ENCODE results near the gene ZNF438.

ZNF438 gene

DNA sequence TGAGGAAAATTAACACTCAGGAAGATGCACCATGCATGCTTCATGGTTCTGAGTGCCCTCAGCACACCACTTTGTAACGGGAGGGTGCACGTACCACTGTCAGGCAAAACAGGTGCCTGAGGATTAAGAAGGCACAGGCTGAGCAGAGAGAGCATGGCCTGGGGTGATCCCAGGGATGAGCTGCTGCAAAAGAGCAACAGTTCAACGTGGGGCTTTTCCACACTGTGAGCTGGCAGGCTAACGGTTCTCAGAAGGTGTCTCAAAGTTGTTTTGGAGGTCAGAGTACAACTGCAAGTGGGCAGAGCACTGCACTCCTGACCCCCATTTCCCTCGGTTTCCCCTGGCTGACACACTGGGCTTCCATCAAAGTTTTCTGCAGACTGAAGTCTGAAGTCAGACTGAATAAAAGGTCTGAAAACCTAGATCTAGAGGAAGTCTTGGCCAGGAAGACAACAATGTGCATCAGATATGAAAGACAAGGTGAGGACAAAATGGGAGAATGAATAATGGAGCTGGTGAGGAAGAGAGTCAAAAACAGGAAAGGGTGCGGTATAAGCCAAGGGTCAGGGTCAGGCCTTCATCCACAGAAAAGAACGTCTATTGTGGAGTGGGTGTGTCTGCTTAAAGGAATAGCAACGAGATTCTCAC is 20.5 kb downstream of the ZNF438 start:
- DNase-seq = no peak

DNA sequence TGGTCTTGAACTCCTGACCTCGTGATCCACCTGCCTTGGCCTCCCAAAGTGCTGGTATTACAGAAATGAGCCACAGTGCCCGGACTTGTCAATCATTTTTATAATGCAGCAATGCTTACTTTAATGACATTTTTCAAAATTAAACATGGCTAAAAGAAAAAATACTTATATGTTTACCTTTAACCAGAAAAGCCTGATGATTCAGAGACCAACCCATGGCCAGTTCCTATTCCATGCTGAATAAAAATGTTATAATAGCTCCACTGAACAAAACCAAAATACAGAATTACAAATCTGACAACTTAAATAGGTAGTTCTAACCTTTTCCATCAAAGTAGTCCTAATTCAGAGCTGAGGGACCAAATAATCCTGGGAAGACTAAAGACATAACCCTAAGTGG is 21.6 kb downstream of the ZNF438 start:
- no peak for DNase-seq

DNA sequence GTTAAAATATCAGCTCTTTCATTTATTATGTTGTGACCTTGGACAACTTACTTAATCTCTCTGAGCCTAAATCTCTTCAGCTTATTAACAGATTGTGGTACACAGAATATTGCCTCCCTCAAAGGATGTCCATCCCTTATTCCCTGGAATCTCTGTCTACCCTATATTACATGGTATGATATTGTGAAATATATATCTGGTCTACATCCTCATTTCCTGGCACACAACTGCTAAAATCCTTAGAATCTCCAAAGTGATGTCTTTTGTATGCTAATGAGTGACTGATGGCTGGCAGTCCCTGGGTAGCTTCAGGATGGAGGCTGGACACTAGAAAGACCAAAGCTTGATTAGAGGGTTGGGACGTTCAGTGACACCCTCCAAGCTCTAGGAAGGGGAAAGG is 25.8 kb downstream of the ZNF438 start:
- DNase-seq = no peak

DNA sequence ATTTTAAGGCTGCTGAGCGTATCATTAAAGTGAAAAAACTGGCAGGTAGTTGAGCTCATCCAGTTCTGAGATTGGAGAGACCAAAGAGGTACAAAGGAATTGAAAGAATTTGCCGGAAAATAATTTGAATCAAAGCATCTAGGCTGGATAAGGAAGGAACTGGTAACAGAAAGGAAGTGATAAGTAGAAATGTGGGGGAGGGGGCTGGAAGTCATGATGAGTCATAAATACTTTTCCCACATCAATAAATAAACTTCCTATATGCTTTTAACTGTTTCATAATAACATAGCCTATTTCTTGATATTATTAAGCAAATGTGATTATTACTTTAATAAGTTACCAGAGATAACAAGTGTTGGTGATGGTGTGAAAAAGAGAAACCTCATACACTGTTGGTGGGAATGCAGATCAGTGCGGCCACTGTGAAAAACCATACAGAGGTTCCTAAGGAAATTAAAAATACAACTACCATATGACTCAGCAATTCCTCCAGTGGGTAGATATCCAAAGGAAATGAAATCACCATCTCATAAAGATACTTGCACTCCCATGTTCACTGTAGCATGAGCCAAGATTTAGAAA is 27.0 kb downstream of the ZNF438 start:
- no peak for DNase-seq

DNA sequence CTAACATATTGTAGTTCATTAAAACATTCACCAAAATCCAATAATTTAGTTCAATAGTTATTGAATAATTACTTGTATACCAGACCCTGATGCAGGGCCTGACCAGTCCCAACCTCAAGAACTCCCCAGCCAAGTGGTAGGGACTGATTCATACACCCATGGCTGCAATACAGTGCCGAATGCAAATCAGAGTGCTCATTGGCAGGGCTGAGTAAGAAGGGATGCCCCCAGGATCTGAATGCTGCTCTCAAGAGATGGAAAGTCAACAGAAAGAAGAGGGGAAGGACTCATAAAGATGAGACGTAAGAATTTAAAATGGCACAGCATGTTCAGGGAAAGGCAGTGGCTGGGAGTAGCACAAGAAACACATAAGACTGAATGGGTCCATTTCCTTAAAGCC is 29.9 kb downstream of the ZNF438 start:
- no peak for DNase-seq

DNA sequence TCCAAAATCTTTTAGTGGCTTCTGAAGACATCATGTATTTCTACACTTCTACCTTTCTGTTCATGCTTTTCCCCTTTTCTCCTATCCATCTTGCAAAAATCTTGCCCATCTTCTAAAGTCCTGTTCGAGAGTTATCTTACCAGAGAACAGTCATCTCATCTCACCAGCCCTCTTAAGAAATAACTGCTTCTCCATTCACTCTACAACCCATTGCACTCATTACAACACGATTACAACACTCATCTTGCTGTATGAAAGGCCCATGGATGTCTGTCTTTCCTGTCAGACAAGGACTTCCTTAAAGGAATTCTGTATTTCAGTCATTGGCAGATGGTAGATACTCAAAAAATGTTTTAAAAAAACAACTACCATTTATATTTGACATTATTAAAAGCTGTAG is 30.8 kb downstream of the ZNF438 start:
- no peak for DNase-seq

DNA sequence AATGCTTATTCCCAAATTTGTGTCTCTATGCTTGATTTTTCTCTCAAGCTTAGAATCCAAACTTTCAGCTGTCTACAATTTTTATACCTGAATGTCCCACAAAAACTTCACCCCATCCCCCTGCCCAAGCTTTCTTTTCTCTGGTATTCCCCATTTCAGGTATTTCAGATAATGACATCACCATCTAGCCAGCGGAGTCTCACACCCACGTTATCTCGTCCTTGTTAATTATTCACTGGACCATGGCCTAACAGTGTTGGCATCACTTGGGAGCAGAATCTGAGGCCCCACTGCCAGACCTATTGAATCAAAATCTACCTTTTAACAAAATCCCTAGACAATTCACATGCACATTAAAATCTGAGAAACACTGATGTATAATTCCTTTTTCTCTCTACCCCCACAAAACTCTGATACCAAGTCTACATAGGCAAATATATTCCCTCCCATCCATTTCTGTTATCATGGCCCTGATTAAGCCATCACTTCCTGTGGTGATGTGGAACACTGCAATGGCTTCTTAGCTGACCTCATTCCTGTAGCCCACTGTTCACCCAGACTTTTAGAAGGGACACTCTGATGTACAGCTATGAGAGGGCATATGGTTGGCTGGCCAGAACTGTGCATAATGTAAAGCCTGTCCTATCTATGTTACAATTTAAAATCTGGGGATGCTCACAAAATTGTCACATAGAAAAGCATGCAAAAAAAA is 31.4 kb downstream of the ZNF438 start:
- DNase-seq = no peak

DNA sequence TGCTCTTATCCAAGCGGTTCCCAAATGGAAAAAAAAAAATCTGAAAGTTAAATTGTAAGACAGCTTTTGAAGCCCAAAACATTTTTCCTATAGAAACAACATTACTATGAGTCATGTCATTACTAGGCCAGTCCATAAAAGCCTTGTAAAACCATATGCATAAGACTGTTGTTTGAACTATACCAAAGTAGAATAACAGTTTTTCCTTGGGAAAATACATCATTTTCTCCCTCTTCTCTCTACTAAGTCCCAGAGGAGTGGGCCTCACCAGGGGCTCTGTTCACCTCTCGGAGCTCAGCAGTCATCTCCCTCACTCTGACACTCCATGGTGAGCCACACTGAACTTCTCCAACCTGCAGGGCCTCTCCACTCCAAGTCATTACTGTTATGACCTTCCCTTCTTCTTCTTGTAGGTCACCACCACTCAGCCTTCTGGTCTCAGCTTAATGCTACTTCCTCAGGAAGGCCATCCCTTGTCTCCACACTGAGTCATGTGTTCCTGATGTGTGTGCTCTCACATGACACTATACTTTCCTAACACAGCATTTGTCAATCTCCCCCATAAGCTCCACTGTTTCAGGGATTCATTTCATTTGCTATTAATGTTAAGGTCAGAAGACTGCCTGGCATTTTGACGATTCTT is 32.5 kb downstream of the ZNF438 start:
- DNase-seq = no peak

DNA sequence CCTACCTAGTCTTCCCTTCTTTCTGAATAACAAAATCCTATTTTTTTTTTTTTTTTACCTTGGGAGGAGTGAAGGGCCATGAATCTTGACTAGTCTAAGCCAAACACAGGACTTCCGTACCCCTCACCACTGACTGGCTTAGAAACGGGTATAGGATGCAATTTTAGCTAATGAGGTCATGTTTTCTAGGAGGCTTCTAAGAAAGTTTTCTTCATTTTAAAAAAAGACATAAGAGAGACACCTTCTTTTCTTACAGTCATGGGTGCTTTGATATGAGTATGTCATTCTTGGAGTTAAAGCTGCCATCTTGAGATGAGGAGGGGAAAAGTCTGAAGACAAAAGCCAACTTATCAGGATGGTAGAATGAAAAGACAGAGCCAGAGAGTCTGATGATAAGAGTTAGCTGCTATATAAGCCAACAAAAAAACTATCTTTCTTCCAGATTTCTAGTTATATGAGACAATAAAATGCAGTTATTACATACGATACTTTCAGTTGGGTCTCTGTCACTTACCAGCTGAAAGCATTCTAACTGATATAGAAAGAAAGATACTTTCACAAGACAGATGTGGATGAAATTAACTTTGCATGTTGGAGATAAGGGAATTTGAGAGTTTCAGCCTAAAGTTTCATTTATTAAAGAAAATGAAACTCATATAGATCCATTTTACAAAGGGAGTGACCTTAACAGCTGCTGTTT is 34.0 kb downstream of the ZNF438 start:
- no peak for DNase-seq

DNA sequence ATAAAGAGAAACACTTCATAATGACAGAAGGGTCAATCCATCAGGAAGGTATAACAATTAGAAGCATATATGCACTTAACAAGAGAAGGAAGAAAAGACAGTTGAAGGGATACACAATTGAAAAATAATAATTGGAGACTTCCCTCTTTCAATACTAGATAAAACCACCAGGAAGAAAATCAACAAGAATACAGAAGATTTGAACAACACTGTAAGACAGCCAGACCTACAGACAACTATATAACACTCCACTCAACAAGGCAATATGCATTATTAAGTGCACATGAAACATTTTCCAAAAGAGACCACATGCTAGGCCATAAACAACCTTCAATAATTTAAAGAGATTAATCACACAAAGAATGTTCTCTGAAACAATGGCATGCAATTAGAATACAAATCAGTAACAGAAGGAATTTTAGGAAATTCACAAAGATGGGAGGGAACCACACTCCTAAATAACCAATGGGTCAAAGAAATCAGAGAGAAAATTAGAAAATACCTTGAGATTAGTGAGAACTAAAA is 35.1 kb downstream of the ZNF438 start:
- DNase-seq = no peak

DNA sequence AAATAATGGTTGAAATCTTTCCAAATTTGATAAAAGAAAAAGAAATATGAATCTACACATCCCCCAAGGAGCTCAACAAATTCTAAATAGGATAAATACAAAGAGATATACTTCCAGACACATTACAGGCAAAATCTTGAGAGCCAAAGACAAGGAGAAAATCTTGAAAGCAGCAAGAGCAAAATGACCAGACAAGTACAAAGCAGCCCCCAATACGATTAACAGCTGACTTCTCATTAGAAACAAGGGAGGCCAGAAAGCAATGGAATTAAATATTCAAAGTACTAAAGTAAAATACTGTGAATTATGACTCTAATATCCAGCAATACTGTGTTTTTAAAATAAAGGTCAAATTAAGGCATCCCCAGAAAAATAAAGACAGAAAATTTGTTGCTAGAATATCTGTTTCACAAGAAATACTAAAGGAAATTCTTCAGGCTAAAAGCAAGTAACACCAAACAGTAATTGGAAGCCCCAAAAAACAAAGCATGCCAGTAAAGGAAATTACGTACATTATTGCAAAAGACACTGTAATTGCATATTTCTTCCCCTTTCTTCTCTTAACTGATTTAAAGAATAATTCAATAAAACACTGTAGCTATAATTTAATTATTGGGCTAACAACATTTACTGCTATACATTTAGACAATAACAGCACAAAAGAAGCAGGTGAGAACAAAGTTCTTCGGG is 36.4 kb downstream of the ZNF438 start:
- no peak for DNase-seq

DNA sequence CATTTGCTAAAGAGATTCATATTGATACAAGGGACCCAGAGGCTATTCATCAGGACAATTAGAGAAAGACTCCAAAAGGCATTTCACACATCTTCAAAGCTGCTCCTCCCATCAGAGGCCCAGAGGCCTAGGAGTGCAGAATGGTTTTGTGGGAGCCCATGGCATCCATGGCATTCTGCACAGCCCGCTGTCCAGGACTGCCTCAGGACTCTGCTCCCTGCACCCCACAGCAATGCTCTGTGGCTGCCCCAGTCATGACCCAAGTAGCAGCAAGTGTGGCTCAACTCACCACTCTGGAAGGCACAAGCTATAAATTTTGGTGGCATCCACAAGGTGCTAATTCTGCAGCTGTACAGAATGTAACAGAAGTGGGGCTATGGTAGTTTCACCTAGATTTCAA is 38.5 kb downstream of the ZNF438 start:
- no peak for DNase-seq

DNA sequence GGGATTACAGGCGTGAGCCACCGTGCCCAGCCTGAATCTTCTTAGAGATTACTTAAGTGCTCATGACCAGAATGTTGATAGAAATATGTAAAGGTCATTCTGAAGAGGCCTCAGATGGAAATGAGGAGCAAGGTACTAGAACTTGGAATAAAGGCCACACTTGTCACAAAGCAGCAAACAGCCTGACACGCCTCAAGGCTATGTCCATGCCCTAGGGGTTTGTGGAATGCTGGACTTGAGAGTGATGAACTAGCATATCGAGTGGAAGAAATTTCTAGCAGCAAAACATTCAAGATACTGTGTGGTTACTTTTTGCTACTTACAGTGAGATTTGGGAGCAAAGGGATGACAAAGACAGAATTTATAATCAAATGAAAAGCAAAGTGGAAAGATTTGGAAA is 39.0 kb downstream of the ZNF438 start:
- no peak for DNase-seq

DNA sequence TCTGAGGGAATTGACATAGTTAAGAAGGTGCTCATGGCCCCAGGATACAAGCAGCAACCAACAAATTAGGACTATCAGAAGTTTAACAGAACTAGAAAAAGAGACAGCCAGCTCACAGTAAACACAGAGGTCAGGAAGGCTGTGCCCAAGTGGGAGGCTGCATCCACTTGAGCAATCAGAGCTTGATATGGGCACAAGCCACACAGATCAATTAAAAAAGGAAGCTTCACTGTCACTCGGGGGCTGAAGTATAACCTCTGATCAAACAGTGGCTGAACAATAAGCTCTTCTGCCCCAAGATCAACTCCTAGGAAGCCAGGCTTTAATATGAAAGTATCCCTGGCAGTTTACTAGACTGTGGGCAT is 40.0 kb downstream of the ZNF438 start:
- DNase-seq = no peak

DNA sequence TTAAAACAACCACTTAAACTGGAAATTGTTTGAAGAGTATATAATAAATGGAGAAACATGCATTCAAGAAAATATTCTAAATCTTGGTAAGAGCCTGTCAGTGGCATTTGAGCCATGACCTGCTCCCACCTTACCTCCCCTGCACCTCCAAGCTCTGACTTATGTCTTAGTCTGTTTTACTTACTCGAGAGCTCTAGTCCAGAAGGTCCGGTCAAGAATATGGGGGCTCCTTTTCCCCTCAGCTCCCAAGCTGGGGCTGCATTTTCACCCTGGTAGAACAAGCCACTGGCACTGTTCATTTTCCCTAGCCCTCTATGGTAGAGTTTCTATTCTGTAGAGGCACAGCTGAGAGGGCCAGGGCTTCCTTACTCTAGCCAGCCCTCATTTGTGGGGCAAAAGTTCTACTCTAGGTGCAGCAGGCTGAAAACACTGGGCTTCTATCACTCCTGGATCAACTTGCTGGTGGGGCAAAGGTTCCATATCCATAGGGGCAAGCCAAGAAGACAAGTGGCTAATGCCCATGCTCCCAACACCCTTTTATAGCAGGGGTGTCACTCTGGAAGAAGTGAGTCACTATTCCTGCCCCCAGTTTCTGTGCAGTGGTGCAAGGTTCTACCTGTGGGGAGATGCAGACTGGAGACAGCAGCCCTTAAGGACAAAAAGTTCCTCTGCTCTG is 40.6 kb downstream of the ZNF438 start:
- no peak for DNase-seq

DNA sequence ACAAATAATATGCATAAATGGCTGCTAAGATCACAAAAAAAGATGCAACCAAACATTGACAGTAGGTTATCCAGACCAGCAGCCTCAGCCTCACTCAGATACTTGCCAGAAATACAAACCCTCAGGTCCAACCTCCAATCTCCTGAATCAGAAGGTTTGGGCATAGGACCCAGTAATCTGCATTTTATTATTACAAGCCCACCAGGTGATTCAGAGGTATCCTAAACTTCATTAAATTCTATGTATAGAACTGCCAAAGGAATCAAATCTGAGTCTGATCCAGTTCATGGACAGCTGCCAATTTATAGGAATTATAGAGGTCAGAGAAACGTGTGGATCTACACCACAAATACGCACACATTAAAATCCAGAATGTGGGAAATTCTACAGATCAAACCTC is 41.3 kb downstream of the ZNF438 start:
- DNase-seq = no peak

DNA sequence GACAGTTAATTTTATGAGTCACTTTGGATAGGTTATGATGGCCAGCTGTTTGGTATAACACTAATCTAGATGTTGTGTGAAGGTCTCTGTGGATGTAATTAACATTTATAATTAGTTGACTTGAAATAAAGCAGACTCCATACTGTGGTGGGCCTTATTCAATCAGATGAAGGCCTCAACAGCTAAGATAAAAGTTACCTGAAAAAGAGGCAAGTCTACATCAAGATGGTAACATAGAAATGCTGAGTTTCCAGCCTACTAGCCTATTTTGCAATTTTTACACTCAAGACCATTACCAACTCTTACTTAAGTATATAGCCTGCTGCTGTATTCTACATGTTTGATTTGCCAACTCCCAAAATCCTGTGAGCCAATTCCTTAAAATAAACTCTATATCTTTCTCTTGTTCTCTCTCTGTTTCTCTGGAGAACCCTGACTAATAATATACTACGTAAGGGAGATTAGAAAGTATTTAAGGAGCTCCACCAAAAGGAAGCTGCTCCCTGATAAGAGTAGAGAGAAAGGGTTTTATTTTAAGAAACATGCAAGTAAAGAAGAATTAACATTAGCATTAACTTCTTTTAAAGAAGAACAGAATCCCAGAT is 42.7 kb downstream of the ZNF438 start:
- no peak for DNase-seq

DNA sequence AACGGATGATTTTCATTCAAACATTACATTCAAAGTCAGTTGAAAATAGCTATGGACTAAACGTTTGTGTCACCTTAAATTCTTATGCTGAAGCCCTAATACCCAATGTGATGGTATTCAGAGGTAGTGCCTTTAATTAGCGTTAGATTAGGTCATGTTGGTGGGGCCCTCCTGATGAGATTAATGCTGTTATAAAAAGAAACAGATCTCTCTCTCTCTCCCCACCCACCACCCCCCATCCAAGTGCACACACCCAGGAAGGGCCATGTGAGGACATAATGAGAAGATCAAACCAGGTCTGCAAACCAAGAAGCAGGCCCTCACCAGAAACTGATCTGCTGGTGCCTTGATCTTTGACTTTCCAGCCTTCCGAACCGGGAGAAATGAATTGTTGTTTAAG is 44.2 kb downstream of the ZNF438 start:
- DNase-seq = no peak

DNA sequence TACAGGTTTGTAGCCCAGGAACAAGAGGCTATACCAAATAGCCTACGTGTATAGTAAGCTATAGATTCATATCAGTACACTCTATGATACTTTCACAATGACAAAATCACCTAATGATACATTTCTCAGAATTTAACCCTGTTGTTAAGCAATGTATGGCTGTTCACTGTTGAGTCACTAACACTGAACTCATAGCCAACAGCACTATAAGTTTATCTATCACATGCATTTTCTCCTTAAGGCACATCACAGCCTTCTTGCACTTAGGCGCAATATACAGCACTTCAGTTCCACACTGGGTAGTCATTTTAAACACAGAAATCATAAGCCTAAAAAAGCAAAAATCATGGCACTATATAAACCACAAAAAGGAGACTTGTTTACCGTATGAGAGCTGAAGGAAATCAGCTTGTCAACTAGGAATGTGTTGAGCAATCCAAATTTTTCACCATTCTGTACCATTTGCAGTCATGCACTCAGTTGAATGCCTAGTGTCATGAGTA is 45.6 kb downstream of the ZNF438 start:
- no peak for DNase-seq

DNA sequence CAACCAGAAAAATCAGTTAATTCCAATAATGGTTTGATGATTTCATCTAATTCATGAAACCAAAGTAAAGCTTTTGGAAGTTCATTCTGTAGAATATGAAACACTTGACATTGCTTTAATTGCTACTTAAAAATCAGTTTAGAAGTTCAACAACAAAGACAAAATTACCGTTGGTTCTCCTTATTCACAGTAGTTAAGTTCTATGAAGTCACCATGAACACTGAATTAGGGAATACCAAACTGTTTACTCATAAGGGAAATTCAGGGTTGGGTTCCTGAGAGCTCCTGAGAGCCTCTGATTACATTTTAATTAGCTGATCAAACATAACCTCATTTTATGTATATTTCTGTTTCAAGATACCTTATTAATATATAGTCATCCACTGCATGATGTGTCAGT is 46.2 kb downstream of the ZNF438 start:
- DNase-seq = no peak

DNA sequence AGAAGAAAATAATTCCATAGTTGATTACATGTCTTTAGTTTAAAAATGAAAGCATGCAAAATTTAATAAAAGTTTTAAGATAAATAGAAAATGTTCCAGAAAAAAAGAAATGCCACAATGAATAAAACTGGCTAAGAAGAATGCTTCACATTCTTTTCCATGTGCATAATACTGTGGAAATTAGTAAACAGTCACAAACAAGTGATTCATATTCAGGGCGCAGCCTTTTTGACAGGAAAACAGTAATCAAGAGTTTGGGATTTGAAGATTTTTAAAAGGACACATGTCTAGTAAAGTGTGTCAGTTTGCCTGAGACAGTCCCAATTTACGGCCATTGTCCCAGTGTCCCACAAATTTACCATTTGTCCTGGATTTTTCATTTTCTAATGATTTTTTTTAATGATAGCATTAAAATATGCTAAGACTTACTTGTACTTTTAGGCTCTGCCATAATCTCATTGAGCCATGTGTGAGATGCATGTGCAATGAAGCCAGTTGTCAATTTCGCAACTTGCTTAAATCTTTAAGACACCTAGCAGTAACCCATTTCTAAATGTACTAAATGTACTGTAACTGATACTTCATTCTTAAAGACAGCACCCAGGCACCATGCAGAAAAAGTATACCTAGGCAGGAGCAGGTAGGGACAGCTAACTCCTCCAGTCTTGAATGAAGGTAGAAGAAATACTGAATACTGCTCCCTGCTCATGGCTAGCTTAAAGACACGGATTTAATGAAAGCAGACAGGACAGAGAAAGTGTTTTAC is 46.9 kb downstream of the ZNF438 start:
- DNase-seq = no peak

All from NCI-H1694 (cell line).